Body of pancreas (tissue), 4 donors: ENCODE data around the gene FIZ1.

Source experiments
- POLR2A ChIP-seq, 3 donors: fragments of 450-650 bp; IDR thresholded peaks; one replicate each; pipeline ENCODE4 v1.6.1; 2016; ENCODE audit warnings: antibody characterized with exemption in 3 of 3, mild to moderate bottlenecking in 2 of 3
- TF ChIP-seq, protein P1 (sequence below), 7 experiments: fragments of 450-650 bp in 4 of 7; fragments of 200-600 bp in 3 of 7; sonication (generic) in 3 of 7; IDR thresholded peaks; one replicate each; pipeline ENCODE4 v1.5.1; 2016 to 2019; ENCODE audit warnings: antibody characterized with exemption in 7 of 7

DNA sequence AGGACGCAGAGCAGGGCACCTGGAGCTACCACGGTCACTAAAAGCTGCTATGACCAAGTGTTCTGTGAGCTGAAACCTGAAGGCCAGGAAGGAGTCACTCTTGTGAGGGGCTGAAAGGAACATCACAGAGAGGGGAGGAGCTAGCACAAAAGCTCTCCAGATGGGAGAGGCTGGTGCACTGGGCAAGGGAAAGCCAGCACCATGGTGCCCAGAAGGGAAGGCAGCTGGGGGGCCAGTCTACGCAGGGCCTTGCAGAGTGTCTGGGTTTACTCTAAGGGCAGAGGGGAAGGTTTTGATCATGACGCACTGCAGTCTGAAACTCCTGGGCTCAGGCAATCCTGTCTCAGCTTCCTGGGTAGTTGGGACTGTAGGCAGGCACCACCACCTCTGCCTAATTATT is 37.4 kb upstream of the FIZ1 start:
- TF ChIP-seq, protein P1, sequence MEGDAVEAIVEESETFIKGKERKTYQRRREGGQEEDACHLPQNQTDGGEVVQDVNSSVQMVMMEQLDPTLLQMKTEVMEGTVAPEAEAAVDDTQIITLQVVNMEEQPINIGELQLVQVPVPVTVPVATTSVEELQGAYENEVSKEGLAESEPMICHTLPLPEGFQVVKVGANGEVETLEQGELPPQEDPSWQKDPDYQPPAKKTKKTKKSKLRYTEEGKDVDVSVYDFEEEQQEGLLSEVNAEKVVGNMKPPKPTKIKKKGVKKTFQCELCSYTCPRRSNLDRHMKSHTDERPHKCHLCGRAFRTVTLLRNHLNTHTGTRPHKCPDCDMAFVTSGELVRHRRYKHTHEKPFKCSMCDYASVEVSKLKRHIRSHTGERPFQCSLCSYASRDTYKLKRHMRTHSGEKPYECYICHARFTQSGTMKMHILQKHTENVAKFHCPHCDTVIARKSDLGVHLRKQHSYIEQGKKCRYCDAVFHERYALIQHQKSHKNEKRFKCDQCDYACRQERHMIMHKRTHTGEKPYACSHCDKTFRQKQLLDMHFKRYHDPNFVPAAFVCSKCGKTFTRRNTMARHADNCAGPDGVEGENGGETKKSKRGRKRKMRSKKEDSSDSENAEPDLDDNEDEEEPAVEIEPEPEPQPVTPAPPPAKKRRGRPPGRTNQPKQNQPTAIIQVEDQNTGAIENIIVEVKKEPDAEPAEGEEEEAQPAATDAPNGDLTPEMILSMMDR (IDR thresholded peaks at IDR 0.05), result no peak
- TF ChIP-seq POLR2A (IDR thresholded peaks at IDR 0.05), result no peak
